Erythroblast (primary cell): ENCODE results near the gene DNAJC3.

Experiments
- GATA1 ChIP-seq: IDR thresholded peaks from 2 replicates; pipeline ENCODE4 v1.6.1; 2011; ENCODE audit warnings: low read depth, mild to moderate bottlenecking, control low read depth, low read length, moderate library complexity
- POLR2A ChIP-seq: IDR thresholded peaks from 2 replicates; pipeline ENCODE4 v1.6.1; 2011; ENCODE audit warnings: mild to moderate bottlenecking, low read length

- no peak for TF ChIP-seq POLR2A
- TF ChIP-seq GATA1 = no peak
These were observed 34.8 kb upstream of the DNAJC3 start for GRCh38 chr13:95642028-95642621.
